Liver (tissue), 9 donors: ENCODE data around the gene CDC45. TPM values are rescaled to one million over a fixed set of nuclear protein-coding genes. Genes with fewer than 3 reads are reported as not detected.

Source experiments
- DNase-seq: peaks from one replicate; pipeline ENCODE4 v3.0.0-alpha.2; 2017; ENCODE audit warnings: low spot score
- H3K27ac ChIP-seq, 2 donors: one replicate each; pipeline ENCODE4 v1.7.0; 2013; ENCODE audit warnings: inconsistent platforms in 2 of 2, low read length in 2 of 2, control low read depth in 1 of 2, low read depth in 1 of 2, mild to moderate bottlenecking in 1 of 2
- H3K27me3 ChIP-seq, 4 donors: one replicate each; pipeline versions ENCODE4 v1.6.1 to v1.7.0; 2013; ENCODE audit warnings: low read length in 3 of 4, inconsistent platforms in 1 of 4, mild to moderate bottlenecking in 1 of 4, moderate library complexity in 1 of 4; ENCODE audit not compliant: control insufficient read depth in 4 of 4, insufficient read depth in 4 of 4
- H3K36me3 ChIP-seq, 4 donors: one replicate each; pipeline versions ENCODE4 v1.6.1 to v1.7.0; 2013; ENCODE audit warnings: low read length in 3 of 4, mild to moderate bottlenecking in 3 of 4, low read depth in 1 of 4, moderate library complexity in 1 of 4; ENCODE audit not compliant: control insufficient read depth in 4 of 4, insufficient read depth in 3 of 4
- H3K4me1 ChIP-seq, 4 donors: one replicate each; pipeline versions ENCODE4 v1.6.1 to v1.7.0; 2013; ENCODE audit warnings: low read length in 3 of 4, mild to moderate bottlenecking in 3 of 4, moderate library complexity in 1 of 4; ENCODE audit not compliant: control insufficient read depth in 4 of 4, insufficient read depth in 4 of 4
- H3K4me3 ChIP-seq, 3 donors: one replicate each; pipeline versions ENCODE4 v1.6.1 to v1.7.0; 2013; ENCODE audit warnings: low read length in 3 of 3, control low read depth in 1 of 3, low read depth in 1 of 3, mild to moderate bottlenecking in 1 of 3
- H3K9ac ChIP-seq, 2 donors: one replicate each; pipeline ENCODE4 v1.7.0; 2013; ENCODE audit warnings: low read length in 2 of 2, mild to moderate bottlenecking in 2 of 2, moderate library complexity in 2 of 2, control low read depth in 1 of 2, low read depth in 1 of 2
- H3K9me3 ChIP-seq, 4 donors: one replicate each; pipeline versions ENCODE4 v1.6.1 to v1.7.0; 2013; ENCODE audit warnings: low read length in 3 of 4; ENCODE audit not compliant: control insufficient read depth in 4 of 4
- EGR1 ChIP-seq, 2 donors: IDR thresholded peaks; 2 replicates each; pipeline ENCODE4 v1.6.1; 2016 to 2018; ENCODE audit warnings: antibody characterized with exemption in 2 of 2, low read depth in 2 of 2
- GABPA ChIP-seq, 2 donors: IDR thresholded peaks in 1 of 2; conservative IDR thresholded peaks in 1 of 2; 2 replicates each; pipeline ENCODE4 v1.6.1; 2016; ENCODE audit warnings: antibody characterized with exemption in 2 of 2, mild to moderate bottlenecking in 1 of 2, moderate library complexity in 1 of 2
- HNF4A ChIP-seq, 2 donors: conservative IDR thresholded peaks; 2 replicates each; pipeline ENCODE4 v1.6.1; 2016; ENCODE audit warnings: antibody characterized with exemption in 2 of 2, mild to moderate bottlenecking in 2 of 2
- HNF4G ChIP-seq: IDR thresholded peaks from 2 replicates; pipeline ENCODE4 v1.6.1; 2016; ENCODE audit warnings: antibody characterized with exemption
- JUND ChIP-seq, 2 donors: IDR thresholded peaks; 2 replicates each; pipeline ENCODE4 v1.6.1; 2016; ENCODE audit warnings: antibody characterized with exemption in 2 of 2
- NR2F2 ChIP-seq: IDR thresholded peaks from 2 replicates; pipeline ENCODE4 v1.6.1; 2016; ENCODE audit warnings: antibody characterized with exemption
- RAD21 ChIP-seq, 2 donors: IDR thresholded peaks; 2 replicates each; pipeline ENCODE4 v1.6.1; 2016; ENCODE audit warnings: antibody characterized with exemption in 2 of 2, mild to moderate bottlenecking in 2 of 2
- RXRA ChIP-seq, 2 donors: IDR thresholded peaks; 2 replicates each; pipeline ENCODE4 v1.6.1; 2017 to 2018; ENCODE audit warnings: antibody characterized with exemption in 2 of 2, mild to moderate bottlenecking in 1 of 2
- SP1 ChIP-seq: IDR thresholded peaks from 2 replicates; pipeline ENCODE4 v1.6.1; 2018; ENCODE audit warnings: antibody characterized with exemption, mild to moderate bottlenecking
- TAF1 ChIP-seq: conservative IDR thresholded peaks from 2 replicates; pipeline ENCODE4 v1.6.1; 2016; ENCODE audit warnings: antibody characterized with exemption, mild to moderate bottlenecking
- YY1 ChIP-seq: IDR thresholded peaks from 2 replicates; pipeline ENCODE4 v1.6.1; 2016; ENCODE audit warnings: antibody characterized with exemption, mild to moderate bottlenecking
- WGBS: extraction: QIAGEN DNeasy Blood & Tissue Kit; methylation state at CpG from one replicate; pipeline ENCODE4 v1.1.7; 2013; 5-methylcytosine and 5-hydroxymethylcytosine counted together
- polyA plus RNA-seq, 2 donors: library from polyadenylated mRNA; stranded (reverse) in 1 of 2; unstranded in 1 of 2; fragments of 200-250 nt in 1 of 2; fragments of >200 nt in 1 of 2; fragmentation: Nextera tagmentation in 1 of 2; extraction: Ambion mirVana in 1 of 2; gene quantifications; one replicate each; pipeline versions ENCODE4 v1.2.1 to v1.2.3, GENCODE V29; 2013 to 2015
- total RNA-seq, 2 donors: library from RNA; depleted of rRNA; stranded (reverse); fragments of >200 nt; gene quantifications; one replicate each; pipeline ENCODE4 v1.2.3, GENCODE V29; 2014
- TF ChIP-seq, protein P1 (sequence below): IDR thresholded peaks from 2 replicates; pipeline ENCODE4 v1.6.1; 2016; ENCODE audit warnings: antibody characterized with exemption
- TF ChIP-seq, protein P2 (sequence below): fragments of 150-350 bp; IDR thresholded peaks from 2 replicates; pipeline ENCODE4 v1.5.1; 2017; ENCODE audit warnings: improper control_type of control experiment, low read depth, low read length; ENCODE audit not compliant: missing input control
- TF ChIP-seq, protein P3 (sequence below): IDR thresholded peaks from 2 replicates; pipeline ENCODE4 v1.6.1; 2016; ENCODE audit warnings: antibody characterized with exemption, mild to moderate bottlenecking
- TF ChIP-seq, protein P4 (sequence below): IDR thresholded peaks from 2 replicates; pipeline ENCODE4 v1.6.1; 2016; ENCODE audit warnings: antibody characterized with exemption
- TF ChIP-seq, protein P5 (sequence below): IDR thresholded peaks from 2 replicates; pipeline ENCODE4 v1.6.1; 2016; ENCODE audit warnings: antibody characterized with exemption
- donor health status: healthy.
- donor health status: healthy.
- donor health status: healthy.
- donor health status: healthy.
- donor health status: healthy.

CDC45 gene
- total and polyA plus RNA-seq, 4 donors, result 0.33 to 15.5 (median 0.94) TPM

DNA sequence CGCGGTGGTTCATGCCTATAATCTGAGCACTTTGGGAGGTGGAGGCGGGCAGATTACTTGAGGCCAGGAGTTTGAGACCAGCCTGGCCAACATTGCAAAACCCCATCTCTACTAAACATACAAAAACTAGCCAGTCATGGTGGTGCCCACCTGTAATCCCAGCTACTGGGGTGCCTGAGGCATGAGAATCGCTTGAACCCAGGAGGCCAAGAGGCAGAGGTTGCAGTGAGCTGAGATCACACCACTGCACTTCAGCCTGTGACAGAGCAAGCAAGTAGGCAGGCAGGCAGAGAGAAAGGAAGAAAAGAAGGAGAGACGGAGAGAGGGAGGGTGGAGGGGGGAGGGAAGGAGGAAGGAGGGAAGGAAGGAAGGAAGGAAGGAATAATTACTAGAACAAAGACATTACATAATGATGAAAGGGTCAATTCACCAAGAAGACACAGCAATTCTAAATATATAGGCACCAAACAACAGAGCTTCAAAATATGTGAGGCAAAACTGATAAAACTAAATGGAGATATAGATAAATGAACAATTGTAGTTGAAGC is 58.3 kb downstream of the CDC45 start:
- H3K27me3 ChIP-seq, result no peaks in the 10 kb centered on the region
- no peak overlapping the region for H3K27ac ChIP-seq
- no peaks in the 10 kb centered on the region for H3K4me1 ChIP-seq
- DNase-seq, result no peak
- no peak overlapping the region for H3K9ac ChIP-seq
- WGBS, result 93% methylated on average over 5 of the region's 5 CpGs
- no peaks in the 10 kb centered on the region for H3K36me3 ChIP-seq
- H3K9me3 ChIP-seq, result no peaks in the 10 kb centered on the region
- TF ChIP-seq RAD21 (IDR thresholded peaks at IDR 0.05) (no peak), SP1 (no peak), GABPA (IDR thresholded peaks at IDR 0.05 in 1 of 2, conservative IDR thresholded peaks at IDR 0.05 in 1 of 2) (no peak), NR2F2 (no peak), HNF4G (no peak), RXRA (IDR thresholded peaks at IDR 0.05) (no peak)
- no peak overlapping the region for H3K4me3 ChIP-seq

DNA sequence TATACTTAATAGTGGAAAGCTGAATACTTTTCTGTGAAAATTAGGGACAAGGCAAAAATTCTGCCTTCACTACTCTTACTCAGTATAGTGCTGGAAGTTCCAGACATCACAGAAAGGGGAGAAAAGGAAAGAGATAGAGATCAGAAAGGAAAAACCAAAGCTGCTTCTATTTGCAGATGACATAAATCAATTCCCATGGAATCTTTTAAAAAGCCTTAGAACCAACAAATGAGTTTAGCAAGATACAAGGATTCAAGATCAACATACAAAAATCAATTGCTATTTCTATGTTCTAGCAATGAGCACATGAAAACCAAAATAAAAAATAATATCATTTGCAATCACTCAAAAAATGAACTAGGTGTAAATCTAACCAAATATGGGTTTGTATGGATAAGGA is 60.7 kb downstream of the CDC45 start:
- Histone ChIP-seq H3K4me1 (peaks cover 7 to 8% (median 8%) of the 10 kb centered on the region in 4 donors), H3K9ac (no peak overlapping the region), H3K27ac (no peak overlapping the region), H3K4me3 (no peak overlapping the region), H3K9me3 (no peaks in the 10 kb centered on the region), H3K36me3 (no peaks in the 10 kb centered on the region), H3K27me3 (no peaks in the 10 kb centered on the region)
- TF ChIP-seq HNF4A (conservative IDR thresholded peaks at IDR 0.05), result no peak
- no peak for TF ChIP-seq EGR1 (IDR thresholded peaks at IDR 0.05; ENCODE audit: low read depth in 2 of 2)
- TF ChIP-seq, protein P1, sequence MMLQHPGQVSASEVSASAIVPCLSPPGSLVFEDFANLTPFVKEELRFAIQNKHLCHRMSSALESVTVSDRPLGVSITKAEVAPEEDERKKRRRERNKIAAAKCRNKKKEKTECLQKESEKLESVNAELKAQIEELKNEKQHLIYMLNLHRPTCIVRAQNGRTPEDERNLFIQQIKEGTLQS, result no peak
- TF ChIP-seq RXRA (IDR thresholded peaks at IDR 0.05), result no peak
- TF ChIP-seq RAD21 (IDR thresholded peaks at IDR 0.05), result no peak
- TF ChIP-seq, protein P2, sequence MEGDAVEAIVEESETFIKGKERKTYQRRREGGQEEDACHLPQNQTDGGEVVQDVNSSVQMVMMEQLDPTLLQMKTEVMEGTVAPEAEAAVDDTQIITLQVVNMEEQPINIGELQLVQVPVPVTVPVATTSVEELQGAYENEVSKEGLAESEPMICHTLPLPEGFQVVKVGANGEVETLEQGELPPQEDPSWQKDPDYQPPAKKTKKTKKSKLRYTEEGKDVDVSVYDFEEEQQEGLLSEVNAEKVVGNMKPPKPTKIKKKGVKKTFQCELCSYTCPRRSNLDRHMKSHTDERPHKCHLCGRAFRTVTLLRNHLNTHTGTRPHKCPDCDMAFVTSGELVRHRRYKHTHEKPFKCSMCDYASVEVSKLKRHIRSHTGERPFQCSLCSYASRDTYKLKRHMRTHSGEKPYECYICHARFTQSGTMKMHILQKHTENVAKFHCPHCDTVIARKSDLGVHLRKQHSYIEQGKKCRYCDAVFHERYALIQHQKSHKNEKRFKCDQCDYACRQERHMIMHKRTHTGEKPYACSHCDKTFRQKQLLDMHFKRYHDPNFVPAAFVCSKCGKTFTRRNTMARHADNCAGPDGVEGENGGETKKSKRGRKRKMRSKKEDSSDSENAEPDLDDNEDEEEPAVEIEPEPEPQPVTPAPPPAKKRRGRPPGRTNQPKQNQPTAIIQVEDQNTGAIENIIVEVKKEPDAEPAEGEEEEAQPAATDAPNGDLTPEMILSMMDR, result no peak
- TF ChIP-seq, protein P3, sequence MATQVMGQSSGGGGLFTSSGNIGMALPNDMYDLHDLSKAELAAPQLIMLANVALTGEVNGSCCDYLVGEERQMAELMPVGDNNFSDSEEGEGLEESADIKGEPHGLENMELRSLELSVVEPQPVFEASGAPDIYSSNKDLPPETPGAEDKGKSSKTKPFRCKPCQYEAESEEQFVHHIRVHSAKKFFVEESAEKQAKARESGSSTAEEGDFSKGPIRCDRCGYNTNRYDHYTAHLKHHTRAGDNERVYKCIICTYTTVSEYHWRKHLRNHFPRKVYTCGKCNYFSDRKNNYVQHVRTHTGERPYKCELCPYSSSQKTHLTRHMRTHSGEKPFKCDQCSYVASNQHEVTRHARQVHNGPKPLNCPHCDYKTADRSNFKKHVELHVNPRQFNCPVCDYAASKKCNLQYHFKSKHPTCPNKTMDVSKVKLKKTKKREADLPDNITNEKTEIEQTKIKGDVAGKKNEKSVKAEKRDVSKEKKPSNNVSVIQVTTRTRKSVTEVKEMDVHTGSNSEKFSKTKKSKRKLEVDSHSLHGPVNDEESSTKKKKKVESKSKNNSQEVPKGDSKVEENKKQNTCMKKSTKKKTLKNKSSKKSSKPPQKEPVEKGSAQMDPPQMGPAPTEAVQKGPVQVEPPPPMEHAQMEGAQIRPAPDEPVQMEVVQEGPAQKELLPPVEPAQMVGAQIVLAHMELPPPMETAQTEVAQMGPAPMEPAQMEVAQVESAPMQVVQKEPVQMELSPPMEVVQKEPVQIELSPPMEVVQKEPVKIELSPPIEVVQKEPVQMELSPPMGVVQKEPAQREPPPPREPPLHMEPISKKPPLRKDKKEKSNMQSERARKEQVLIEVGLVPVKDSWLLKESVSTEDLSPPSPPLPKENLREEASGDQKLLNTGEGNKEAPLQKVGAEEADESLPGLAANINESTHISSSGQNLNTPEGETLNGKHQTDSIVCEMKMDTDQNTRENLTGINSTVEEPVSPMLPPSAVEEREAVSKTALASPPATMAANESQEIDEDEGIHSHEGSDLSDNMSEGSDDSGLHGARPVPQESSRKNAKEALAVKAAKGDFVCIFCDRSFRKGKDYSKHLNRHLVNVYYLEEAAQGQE, result no peak
- no peak for TF ChIP-seq NR2F2
- no peak for TF ChIP-seq YY1
- TF ChIP-seq, protein P4, sequence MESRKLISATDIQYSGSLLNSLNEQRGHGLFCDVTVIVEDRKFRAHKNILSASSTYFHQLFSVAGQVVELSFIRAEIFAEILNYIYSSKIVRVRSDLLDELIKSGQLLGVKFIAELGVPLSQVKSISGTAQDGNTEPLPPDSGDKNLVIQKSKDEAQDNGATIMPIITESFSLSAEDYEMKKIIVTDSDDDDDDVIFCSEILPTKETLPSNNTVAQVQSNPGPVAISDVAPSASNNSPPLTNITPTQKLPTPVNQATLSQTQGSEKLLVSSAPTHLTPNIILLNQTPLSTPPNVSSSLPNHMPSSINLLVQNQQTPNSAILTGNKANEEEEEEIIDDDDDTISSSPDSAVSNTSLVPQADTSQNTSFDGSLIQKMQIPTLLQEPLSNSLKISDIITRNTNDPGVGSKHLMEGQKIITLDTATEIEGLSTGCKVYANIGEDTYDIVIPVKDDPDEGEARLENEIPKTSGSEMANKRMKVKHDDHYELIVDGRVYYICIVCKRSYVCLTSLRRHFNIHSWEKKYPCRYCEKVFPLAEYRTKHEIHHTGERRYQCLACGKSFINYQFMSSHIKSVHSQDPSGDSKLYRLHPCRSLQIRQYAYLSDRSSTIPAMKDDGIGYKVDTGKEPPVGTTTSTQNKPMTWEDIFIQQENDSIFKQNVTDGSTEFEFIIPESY, result no peak
- no peak for TF ChIP-seq SP1
- TF ChIP-seq, protein P5, sequence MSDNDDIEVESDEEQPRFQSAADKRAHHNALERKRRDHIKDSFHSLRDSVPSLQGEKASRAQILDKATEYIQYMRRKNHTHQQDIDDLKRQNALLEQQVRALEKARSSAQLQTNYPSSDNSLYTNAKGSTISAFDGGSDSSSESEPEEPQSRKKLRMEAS, result no peak
- no peak for TF ChIP-seq JUND (IDR thresholded peaks at IDR 0.05)
- TF ChIP-seq GABPA (IDR thresholded peaks at IDR 0.05 in 1 of 2, conservative IDR thresholded peaks at IDR 0.05 in 1 of 2), result no peak
- no peak for TF ChIP-seq TAF1
- no peak for TF ChIP-seq HNF4G
- no peak for DNase-seq
